Suprapubic skin (tissue), 4 donors: ENCODE results near the gene HSPD1.

Source experiments
- POLR2A ChIP-seq, 2 donors: fragments of 450-650 bp; IDR thresholded peaks; one replicate each; pipeline ENCODE4 v1.6.1; 2017; ENCODE audit warnings: antibody characterized with exemption in 2 of 2, mild to moderate bottlenecking in 2 of 2, moderate library complexity in 2 of 2
- POLR2AphosphoS5 ChIP-seq, 3 donors: sonication (generic); formaldehyde crosslinking; IDR thresholded peaks; one replicate each; pipeline ENCODE4 v1.6.1; 2017; ENCODE audit warnings: antibody characterized with exemption in 3 of 3
- TF ChIP-seq, protein P1 (sequence below), 2 donors: fragments of 200-600 bp in 1 of 2; fragments of 450-650 bp in 1 of 2; sonication (generic) in 1 of 2; IDR thresholded peaks; one replicate each; pipeline ENCODE4 v1.5.1; 2016 to 2019; ENCODE audit warnings: antibody characterized with exemption in 2 of 2, mild to moderate bottlenecking in 1 of 2, moderate library complexity in 1 of 2

GRCh38 chr2:197515315-197515738 is 15.7 kb upstream of the HSPD1 start:
- TF ChIP-seq POLR2A (IDR thresholded peaks at IDR 0.05) (no peak), POLR2AphosphoS5 (IDR thresholded peaks at IDR 0.05) (no peak)
- TF ChIP-seq, protein P1, sequence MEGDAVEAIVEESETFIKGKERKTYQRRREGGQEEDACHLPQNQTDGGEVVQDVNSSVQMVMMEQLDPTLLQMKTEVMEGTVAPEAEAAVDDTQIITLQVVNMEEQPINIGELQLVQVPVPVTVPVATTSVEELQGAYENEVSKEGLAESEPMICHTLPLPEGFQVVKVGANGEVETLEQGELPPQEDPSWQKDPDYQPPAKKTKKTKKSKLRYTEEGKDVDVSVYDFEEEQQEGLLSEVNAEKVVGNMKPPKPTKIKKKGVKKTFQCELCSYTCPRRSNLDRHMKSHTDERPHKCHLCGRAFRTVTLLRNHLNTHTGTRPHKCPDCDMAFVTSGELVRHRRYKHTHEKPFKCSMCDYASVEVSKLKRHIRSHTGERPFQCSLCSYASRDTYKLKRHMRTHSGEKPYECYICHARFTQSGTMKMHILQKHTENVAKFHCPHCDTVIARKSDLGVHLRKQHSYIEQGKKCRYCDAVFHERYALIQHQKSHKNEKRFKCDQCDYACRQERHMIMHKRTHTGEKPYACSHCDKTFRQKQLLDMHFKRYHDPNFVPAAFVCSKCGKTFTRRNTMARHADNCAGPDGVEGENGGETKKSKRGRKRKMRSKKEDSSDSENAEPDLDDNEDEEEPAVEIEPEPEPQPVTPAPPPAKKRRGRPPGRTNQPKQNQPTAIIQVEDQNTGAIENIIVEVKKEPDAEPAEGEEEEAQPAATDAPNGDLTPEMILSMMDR (IDR thresholded peaks at IDR 0.05): no peak
